ENCODE data around the gene SFPQ. TPM values are rescaled to one million over a fixed set of nuclear protein-coding genes. Genes with fewer than 3 reads are reported as not detected.

Gene SFPQ
- total RNA-seq, 1 donor from 2014 or later, result 81.0 TPM

DNA sequence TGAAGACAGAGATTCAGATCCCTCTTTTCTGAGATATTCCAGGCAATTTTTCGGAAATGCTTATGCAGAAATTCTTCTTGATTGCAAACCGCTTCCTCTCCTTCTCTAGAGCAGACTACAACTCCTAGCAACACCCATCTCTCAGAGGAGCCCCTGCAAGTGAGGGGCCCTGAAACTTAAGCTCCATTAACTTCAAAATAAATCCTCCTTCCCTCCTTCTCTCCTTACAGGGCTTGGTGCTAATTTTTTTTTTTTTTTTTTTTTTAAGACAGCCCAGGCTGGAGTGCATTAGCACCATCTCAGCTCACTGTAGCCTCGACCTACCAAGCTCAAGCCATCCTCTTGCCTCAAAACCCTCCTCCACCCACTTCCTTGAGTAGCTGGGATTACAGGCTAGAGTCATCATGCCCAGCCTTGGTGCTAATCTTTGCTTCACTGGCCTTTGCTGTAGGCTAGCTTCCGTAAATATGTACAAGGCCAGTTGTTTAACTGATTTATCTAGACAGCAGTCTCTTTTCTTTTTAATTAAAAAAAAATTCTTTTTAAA is 30.2 kb upstream of the SFPQ start:
- no peak for DNase-seq
- Histone ChIP-seq H3K9me3 (replicated peaks) (no peaks in the 10 kb centered on the region), H3K27me3 (ENCODE audit: low read depth) (no peaks in the 10 kb centered on the region), H3K27ac (replicated peaks) (peak overlapping the region; percentile 13), H3K4me3 (no peak overlapping the region), H3K36me3 (no peaks in the 10 kb centered on the region), H3K4me1 (peaks cover 3% of the 10 kb centered on the region)
- intact Hi-C loops (cut with micrococcal nuclease), result no loop called here
- TF ChIP-seq, protein P1, sequence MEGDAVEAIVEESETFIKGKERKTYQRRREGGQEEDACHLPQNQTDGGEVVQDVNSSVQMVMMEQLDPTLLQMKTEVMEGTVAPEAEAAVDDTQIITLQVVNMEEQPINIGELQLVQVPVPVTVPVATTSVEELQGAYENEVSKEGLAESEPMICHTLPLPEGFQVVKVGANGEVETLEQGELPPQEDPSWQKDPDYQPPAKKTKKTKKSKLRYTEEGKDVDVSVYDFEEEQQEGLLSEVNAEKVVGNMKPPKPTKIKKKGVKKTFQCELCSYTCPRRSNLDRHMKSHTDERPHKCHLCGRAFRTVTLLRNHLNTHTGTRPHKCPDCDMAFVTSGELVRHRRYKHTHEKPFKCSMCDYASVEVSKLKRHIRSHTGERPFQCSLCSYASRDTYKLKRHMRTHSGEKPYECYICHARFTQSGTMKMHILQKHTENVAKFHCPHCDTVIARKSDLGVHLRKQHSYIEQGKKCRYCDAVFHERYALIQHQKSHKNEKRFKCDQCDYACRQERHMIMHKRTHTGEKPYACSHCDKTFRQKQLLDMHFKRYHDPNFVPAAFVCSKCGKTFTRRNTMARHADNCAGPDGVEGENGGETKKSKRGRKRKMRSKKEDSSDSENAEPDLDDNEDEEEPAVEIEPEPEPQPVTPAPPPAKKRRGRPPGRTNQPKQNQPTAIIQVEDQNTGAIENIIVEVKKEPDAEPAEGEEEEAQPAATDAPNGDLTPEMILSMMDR (IDR thresholded peaks at IDR 0.05; ENCODE audit: borderline replicate concordance), result no peak

DNA sequence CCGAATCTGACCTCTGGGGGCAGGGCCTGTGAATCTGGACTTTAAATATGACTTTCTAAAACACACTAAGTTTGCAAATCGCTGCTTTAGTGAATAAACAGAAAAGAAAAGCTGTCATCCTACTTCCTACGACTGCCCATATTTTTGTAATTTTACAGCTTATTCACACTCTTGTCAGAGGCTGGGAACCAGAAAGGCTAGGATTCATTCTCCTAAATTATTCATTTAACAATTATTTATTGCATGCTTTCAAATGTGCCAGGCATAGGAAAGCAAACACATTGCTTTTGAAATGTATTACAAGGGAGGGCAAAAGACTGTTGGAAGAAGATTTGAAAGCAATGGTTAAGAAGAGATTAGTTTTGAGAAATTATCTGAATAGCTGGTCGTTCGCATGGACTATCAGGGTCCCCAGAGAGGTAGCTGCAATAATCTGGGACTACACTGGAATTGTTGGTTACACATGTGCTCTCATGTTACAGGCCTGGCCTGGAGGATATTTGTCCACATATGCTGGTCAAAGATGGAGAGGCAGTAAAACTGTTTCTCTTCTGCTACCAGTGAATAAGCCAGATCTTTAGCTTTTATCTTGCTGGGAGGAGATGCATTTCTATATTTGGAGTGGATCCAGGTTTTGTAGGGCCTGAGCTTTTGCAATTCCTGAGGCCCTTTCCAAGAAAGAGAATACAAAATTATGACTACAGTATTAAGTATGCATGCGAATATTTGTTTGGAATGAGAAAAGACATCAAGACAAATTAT is 29.6 kb upstream of the SFPQ start:
- intact Hi-C loops (cut with micrococcal nuclease), result no loop called here
- TF ChIP-seq, protein P1 (IDR thresholded peaks at IDR 0.05; ENCODE audit: borderline replicate concordance), result no peak
- peaks cover 3% of the 10 kb centered on the region for H3K4me1 ChIP-seq
- no peaks in the 10 kb centered on the region for H3K36me3 ChIP-seq
- no peak overlapping the region for H3K4me3 ChIP-seq
- DNase-seq, result no peak
- no peaks in the 10 kb centered on the region for H3K27me3 ChIP-seq (ENCODE audit: low read depth)
- peak overlapping the region; percentile 0 for H3K27ac ChIP-seq (replicated peaks)
- H3K9me3 ChIP-seq (replicated peaks), result no peaks in the 10 kb centered on the region

DNA sequence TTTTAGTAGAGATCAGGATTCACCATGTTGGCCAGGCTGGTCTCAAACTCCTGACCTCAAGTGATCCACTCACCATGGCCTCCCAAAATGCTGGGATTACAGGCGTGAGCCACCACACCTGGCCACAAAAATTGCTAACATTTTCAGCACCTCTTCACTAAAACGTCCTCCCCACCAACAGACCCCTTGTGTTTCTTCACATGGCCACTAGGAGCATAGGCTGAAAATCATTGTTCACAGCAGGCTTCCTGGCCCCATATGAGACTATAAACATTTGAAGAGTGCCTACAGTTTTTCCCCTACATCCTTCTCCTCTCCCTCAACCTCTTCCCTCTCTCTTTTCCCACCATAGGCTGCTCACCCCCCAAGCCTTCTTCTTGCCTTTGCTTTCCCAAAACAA is 28.0 kb upstream of the SFPQ start:
- no peaks in the 10 kb centered on the region for H3K36me3 ChIP-seq
- TF ChIP-seq, protein P1 (IDR thresholded peaks at IDR 0.05; ENCODE audit: borderline replicate concordance), result peak; percentile 33
- intact Hi-C loops (cut with micrococcal nuclease), result no loop called here

DNA sequence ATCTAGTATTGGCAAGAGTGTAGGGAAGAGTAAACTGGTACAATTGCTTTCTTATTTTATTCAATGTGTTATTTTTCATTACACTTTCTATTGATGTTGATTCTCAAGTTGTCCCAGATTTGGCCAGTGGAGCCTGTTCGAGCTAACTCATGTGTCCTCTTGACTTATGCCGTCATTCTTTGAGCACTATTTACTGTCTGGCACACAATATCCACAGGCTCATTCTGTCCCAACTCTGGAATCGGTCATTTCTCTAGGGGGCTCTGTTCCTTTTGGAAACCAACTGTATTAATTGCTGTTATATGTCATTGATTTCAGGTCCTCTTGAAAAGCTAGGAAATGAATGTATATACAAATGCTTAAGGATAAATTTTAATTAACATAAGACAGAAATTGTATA is 22.4 kb upstream of the SFPQ start:
- no peak overlapping the region for H3K4me3 ChIP-seq
- TF ChIP-seq, protein P1 (IDR thresholded peaks at IDR 0.05; ENCODE audit: borderline replicate concordance), result no peak
- no peaks in the 10 kb centered on the region for H3K9me3 ChIP-seq (replicated peaks)
- H3K27me3 ChIP-seq (ENCODE audit: low read depth), result no peaks in the 10 kb centered on the region
- peak overlapping the region; percentile 4 for H3K27ac ChIP-seq (replicated peaks)
- peaks cover 4% of the 10 kb centered on the region for H3K4me1 ChIP-seq
- intact Hi-C loops (cut with micrococcal nuclease), result no loop called here
- no peak for DNase-seq
- no peaks in the 10 kb centered on the region for H3K36me3 ChIP-seq

More for the DNA sequence above, 28.0 kb upstream of the SFPQ start:
- no peak for DNase-seq
- no peaks in the 10 kb centered on the region for H3K9me3 ChIP-seq (replicated peaks)
- H3K27me3 ChIP-seq (ENCODE audit: low read depth), result no peaks in the 10 kb centered on the region
- H3K4me3 ChIP-seq, result no peak overlapping the region
- H3K4me1 ChIP-seq, result peaks cover 3% of the 10 kb centered on the region
- H3K27ac ChIP-seq (replicated peaks), result no peak overlapping the region

DNA sequence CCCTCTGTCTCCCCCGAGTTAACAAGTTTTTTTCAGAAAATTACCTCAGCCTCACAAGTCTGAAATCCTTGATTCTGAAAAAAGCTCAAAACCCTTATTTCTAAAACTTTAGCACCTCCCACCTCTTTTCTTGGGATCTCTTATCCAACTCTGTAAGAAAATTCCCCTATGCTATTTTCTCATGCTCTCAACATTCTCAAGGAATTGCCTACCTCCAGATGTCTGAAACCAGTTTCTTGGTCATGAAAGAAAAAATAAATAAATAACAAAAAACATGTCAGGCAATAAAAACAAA is 18.1 kb upstream of the SFPQ start:
- Histone ChIP-seq H3K4me3 (no peak overlapping the region), H3K36me3 (no peaks in the 10 kb centered on the region), H3K4me1 (peaks cover 4% of the 10 kb centered on the region), H3K9me3 (replicated peaks) (no peaks in the 10 kb centered on the region), H3K27ac (replicated peaks) (no peak overlapping the region), H3K27me3 (ENCODE audit: low read depth) (no peaks in the 10 kb centered on the region)
- intact Hi-C loops (cut with micrococcal nuclease), result no loop called here
- no peak for DNase-seq
- TF ChIP-seq, protein P1 (IDR thresholded peaks at IDR 0.05; ENCODE audit: borderline replicate concordance), result no peak
